ENCODE results near the gene BAK1. TPM values are rescaled to one million over a fixed set of nuclear protein-coding genes. Genes with fewer than 3 reads are reported as not detected.
A peak's percentile ranks its signal among the peaks of the same experiment; 100 is the strongest.

Gene BAK1
- polyA plus RNA-seq, 3 donors: 27.8 to 41.5 (median 34.0) TPM

DNA sequence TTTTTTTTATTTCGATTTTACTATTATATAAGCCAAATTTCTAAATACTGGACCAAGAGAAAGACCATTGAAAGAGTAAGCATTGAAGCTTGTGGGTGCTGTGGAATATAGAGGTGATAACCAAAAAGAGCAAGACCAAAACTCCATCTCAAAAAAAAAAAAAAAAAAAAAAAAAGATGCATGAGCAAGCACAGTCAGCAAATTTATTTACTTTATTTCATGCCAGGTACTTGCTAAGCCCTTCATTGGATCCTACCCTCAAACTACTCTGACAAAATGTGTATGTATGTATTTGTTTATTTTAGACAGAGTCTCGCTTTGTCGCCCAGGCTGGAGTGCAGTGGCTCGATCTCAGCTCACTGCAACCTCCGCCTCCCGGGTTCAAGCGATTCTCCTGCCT lies 27.8 kb downstream of the BAK1 start:
- no peaks in the 10 kb centered on the region for H3K36me3 Mint-ChIP-seq
- Histone ChIP-seq H2AFZ (ENCODE audit: insufficient read depth, low read depth, low read length, poor library complexity, severe bottlenecking) (no peak overlapping the region), H3K9ac (ENCODE audit: insufficient read depth, low read length, poor library complexity, severe bottlenecking) (no peak overlapping the region), H3K4me3 (replicated peaks in 1 of 3; ENCODE audit: low read depth in 2 of 3, low read length in 3 of 3) (no peak overlapping the region), H3K27me3 (ENCODE audit: control insufficient read depth in 2 of 2, insufficient read depth in 2 of 2, low read length in 2 of 2) (no peaks in the 10 kb centered on the region), H3K36me3 (replicated peaks in 1 of 2; ENCODE audit: control insufficient read depth in 1 of 2, insufficient read depth in 2 of 2, low read length in 2 of 2) (no peaks in the 10 kb centered on the region), H3K4me2 (replicated peaks; ENCODE audit: extremely low read depth, low read length, poor library complexity, severe bottlenecking) (no peak overlapping the region), H3K27ac (ENCODE audit: low read depth in 1 of 2, low read length in 2 of 2) (no peak overlapping the region), H3K9me3 (replicated peaks in 1 of 2; ENCODE audit: control insufficient read depth in 1 of 2, insufficient read depth in 1 of 2, low read length in 2 of 2) (no peaks in the 10 kb centered on the region), H4K20me1 (ENCODE audit: insufficient read depth, low read length) (no peaks in the 10 kb centered on the region), H3K79me2 (ENCODE audit: insufficient read depth, low read length) (no peaks in the 10 kb centered on the region), H3K4me1 (ENCODE audit: control insufficient read depth in 1 of 2, insufficient read depth in 2 of 2, low read length in 2 of 2) (peaks cover 0 to 5% of the 10 kb centered on the region in 2 donors)
- DNase-seq: no peak
- peaks cover 9% of the 10 kb centered on the region for H3K4me1 Mint-ChIP-seq
- TF ChIP-seq, protein P1, sequence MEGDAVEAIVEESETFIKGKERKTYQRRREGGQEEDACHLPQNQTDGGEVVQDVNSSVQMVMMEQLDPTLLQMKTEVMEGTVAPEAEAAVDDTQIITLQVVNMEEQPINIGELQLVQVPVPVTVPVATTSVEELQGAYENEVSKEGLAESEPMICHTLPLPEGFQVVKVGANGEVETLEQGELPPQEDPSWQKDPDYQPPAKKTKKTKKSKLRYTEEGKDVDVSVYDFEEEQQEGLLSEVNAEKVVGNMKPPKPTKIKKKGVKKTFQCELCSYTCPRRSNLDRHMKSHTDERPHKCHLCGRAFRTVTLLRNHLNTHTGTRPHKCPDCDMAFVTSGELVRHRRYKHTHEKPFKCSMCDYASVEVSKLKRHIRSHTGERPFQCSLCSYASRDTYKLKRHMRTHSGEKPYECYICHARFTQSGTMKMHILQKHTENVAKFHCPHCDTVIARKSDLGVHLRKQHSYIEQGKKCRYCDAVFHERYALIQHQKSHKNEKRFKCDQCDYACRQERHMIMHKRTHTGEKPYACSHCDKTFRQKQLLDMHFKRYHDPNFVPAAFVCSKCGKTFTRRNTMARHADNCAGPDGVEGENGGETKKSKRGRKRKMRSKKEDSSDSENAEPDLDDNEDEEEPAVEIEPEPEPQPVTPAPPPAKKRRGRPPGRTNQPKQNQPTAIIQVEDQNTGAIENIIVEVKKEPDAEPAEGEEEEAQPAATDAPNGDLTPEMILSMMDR (IDR thresholded peaks at IDR 0.05): no peak
- no peak overlapping the region for H3K27ac Mint-ChIP-seq
- intact Hi-C loops (cut with micrococcal nuclease): no loop called here
- peaks cover 0 to 5% (median 4%) of the 10 kb centered on the region in 3 donors for H3K27me3 Mint-ChIP-seq (ENCODE audit: low read depth in 3 of 3)
- no CpG with 5 or more reads among the region's 7 CpGs for WGBS (ENCODE audit: insufficient coverage)
- H3K4me3 Mint-ChIP-seq: no peak overlapping the region
- peaks cover 0 to 6% (median 0%) of the 10 kb centered on the region in 7 donors for H3K9me3 Mint-ChIP-seq

DNA sequence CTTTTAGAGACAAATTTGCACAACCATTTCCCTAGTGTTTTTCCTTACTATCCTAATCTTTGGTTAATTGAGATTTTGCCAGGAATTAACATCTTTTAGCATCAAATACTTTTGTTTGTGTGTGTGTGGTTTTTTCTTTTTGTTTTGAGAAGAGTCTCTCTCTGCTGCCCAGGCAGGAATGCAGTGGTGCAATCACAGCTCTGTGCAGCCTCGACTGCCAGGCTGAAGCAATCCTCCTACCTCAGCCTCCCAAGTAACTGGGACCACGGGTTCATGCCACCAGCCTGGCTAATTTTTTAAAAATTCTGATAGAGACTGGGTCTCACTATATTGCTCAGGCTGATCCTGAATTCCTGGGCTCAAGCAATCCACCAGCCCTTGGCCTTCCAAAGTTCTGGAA lies 28.5 kb downstream of the BAK1 start:
- no peaks in the 10 kb centered on the region for H3K27me3 ChIP-seq (ENCODE audit: control insufficient read depth in 2 of 2, insufficient read depth in 2 of 2, low read length in 2 of 2)
- Mint-ChIP-seq H3K4me1 (peaks cover 9% of the 10 kb centered on the region), H3K27ac (peak overlapping the region in 1 of 7 donors; percentile 18), H3K9me3 (peaks cover 0 to 2% (median 0%) of the 10 kb centered on the region in 7 donors), H3K36me3 (no peaks in the 10 kb centered on the region), H3K4me3 (no peak overlapping the region), H3K27me3 (ENCODE audit: low read depth in 3 of 3) (peaks cover 0 to 8% (median 4%) of the 10 kb centered on the region in 3 donors)
- H3K4me3 ChIP-seq (replicated peaks in 1 of 3; ENCODE audit: low read depth in 2 of 3, low read length in 3 of 3): no peak overlapping the region
- H3K9ac ChIP-seq (ENCODE audit: insufficient read depth, low read length, poor library complexity, severe bottlenecking): no peak overlapping the region
- intact Hi-C loops (cut with micrococcal nuclease): no loop called here
- peaks cover 0 to 5% of the 10 kb centered on the region in 2 donors for H3K4me1 ChIP-seq (ENCODE audit: control insufficient read depth in 1 of 2, insufficient read depth in 2 of 2, low read length in 2 of 2)
- H3K27ac ChIP-seq (ENCODE audit: low read depth in 1 of 2, low read length in 2 of 2): no peak overlapping the region
- TF ChIP-seq, protein P1 (IDR thresholded peaks at IDR 0.05): no peak
- H3K79me2 ChIP-seq (ENCODE audit: insufficient read depth, low read length): no peaks in the 10 kb centered on the region
- no peak overlapping the region for H3K4me2 ChIP-seq (replicated peaks; ENCODE audit: extremely low read depth, low read length, poor library complexity, severe bottlenecking)
- 86% methylated on average over 1 of the region's 2 CpGs for WGBS (ENCODE audit: insufficient coverage)
- H4K20me1 ChIP-seq (ENCODE audit: insufficient read depth, low read length): no peaks in the 10 kb centered on the region
- no peaks in the 10 kb centered on the region for H3K9me3 ChIP-seq (replicated peaks in 1 of 2; ENCODE audit: control insufficient read depth in 1 of 2, insufficient read depth in 1 of 2, low read length in 2 of 2)
- no peaks in the 10 kb centered on the region for H3K36me3 ChIP-seq (replicated peaks in 1 of 2; ENCODE audit: control insufficient read depth in 1 of 2, insufficient read depth in 2 of 2, low read length in 2 of 2)
- no peak overlapping the region for H2AFZ ChIP-seq (ENCODE audit: insufficient read depth, low read depth, low read length, poor library complexity, severe bottlenecking)
- DNase-seq: no peak
